Activated CD8-positive, alpha-beta memory T cell treated with anti-CD3 and anti-CD28 coated beads, Interleukin-2, amount 50 U/mL, for 1 hour (primary cell): Measurements from ENCODE around the gene CLEC2L.

Experiments used
- DNase-seq: peaks from one replicate; pipeline ENCODE4 v3.0.0-alpha.2; 2020; ENCODE audit errors: extremely low read depth

The CLEC2L gene

GRCh38 chr7:139523199-139523941, at the start of gene CLEC2L:
CLEC2L (plus strand) TSS chr7:139523685; CDS start chr7:139523928, 243 bp downstream.
- no peak for DNase-seq

GRCh38 chr7:139476139-139476538, 47.3 kb upstream of the CLEC2L start:
- DNase-seq, result no peak

- no peak for DNase-seq
These were observed 46.6 kb upstream of the CLEC2L start for GRCh38 chr7:139476891-139477290.

- no peak for DNase-seq
These were observed 43.9 kb upstream of the CLEC2L start for GRCh38 chr7:139479620-139480019.

GRCh38 chr7:139481364-139481763, 42.1 kb upstream of the CLEC2L start:
- DNase-seq, result no peak

GRCh38 chr7:139482122-139482521, 41.4 kb upstream of the CLEC2L start:
- no peak for DNase-seq

- no peak for DNase-seq
These were observed 40.6 kb upstream of the CLEC2L start for GRCh38 chr7:139482662-139483466.

GRCh38 chr7:139487366-139488080, 36.0 kb upstream of the CLEC2L start:
- no peak for DNase-seq

GRCh38 chr7:139488810-139489209, 34.7 kb upstream of the CLEC2L start:
- no peak for DNase-seq

GRCh38 chr7:139490130-139490529, 33.4 kb upstream of the CLEC2L start:
- no peak for DNase-seq

- DNase-seq, result no peak
These were observed 31.2 kb upstream of the CLEC2L start for GRCh38 chr7:139492293-139492692.

- no peak for DNase-seq
These were observed 28.5 kb upstream of the CLEC2L start for GRCh38 chr7:139494835-139495579.

GRCh38 chr7:139495580-139496125, 27.8 kb upstream of the CLEC2L start:
- no peak for DNase-seq

- DNase-seq, result no peak
These were observed 27.0 kb upstream of the CLEC2L start for GRCh38 chr7:139496528-139496927.

GRCh38 chr7:139500770-139501138, 22.7 kb upstream of the CLEC2L start:
- DNase-seq, result no peak

- DNase-seq, result no peak
These were observed 21.3 kb upstream of the CLEC2L start for GRCh38 chr7:139502226-139502625.

- no peak for DNase-seq
These were observed 17.9 kb upstream of the CLEC2L start for GRCh38 chr7:139505563-139505962.

GRCh38 chr7:139509535-139509934, 13.9 kb upstream of the CLEC2L start:
- no peak for DNase-seq

GRCh38 chr7:139511315-139511714, 12.2 kb upstream of the CLEC2L start:
- no peak for DNase-seq

GRCh38 chr7:139515266-139515665, 8.2 kb upstream of the CLEC2L start:
- no peak for DNase-seq

GRCh38 chr7:139521439-139521838, 2.0 kb upstream of the CLEC2L start:
- DNase-seq, result no peak

- no peak for DNase-seq
These were observed 671 bp upstream of the CLEC2L start for GRCh38 chr7:139522830-139523198.
